AG10803 (cell line): ENCODE measurements around the gene DLX4.
A peak's percentile ranks its signal among the peaks of the same experiment; 100 is the strongest.

Source experiments
- DNase-seq: peaks from one replicate; pipeline ENCODE4 v3.0.0; 2010; ENCODE audit warnings: low read depth
- H3K4me3 ChIP-seq: 2 replicates; pipeline ENCODE4 v1.5.1; 2011; ENCODE audit warnings: mild to moderate bottlenecking, low read length, control low read depth
- TF ChIP-seq, protein P1 (sequence below): conservative IDR thresholded peaks from 2 replicates; pipeline ENCODE4 v1.5.1; 2011; ENCODE audit warnings: mild to moderate bottlenecking, low read length, control low read depth, inconsistent platforms

Gene DLX4

DNA sequence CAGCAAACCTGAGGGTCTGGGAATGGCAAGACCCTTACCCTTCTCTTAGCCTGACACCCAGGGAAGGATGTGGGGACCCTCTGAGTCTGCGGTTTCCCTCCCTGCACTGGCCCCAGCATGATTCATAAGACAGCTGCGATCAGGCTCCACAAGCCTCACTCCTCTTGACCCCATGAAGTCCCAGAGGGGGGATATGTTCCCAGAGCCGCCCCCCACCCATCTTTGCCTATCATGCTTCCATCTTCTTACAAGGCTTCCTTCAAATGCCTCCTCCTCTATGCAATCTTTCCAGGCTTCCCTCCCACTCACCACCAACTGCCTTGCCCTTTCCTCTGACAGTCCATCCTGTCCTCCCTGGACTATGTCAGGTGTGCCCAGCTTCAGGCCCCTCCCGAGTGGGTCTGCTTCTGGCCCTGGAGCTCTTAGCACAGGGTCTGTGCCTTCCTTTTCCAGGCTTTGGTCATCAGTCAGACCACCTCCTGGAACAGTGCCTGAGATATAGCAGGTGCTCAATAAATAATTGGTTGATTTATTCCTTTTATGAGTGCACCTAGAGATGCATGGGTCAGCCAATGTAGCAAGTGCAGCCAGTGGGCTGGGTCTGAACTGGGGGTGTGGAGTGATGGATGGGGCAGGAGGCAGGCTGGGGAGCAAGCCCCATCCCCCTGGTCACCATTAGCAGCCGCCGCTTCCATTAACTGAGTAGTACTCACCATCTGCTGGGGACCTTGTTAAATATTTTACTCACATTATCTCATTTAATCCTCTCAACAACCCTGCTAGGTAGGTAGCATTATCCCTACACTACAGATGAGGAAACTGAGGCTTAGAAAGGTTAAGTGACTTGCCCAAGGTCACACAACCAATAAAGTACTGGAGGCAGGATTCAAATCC, 17.7 kb downstream of the DLX4 start:
- TF ChIP-seq, protein P1, sequence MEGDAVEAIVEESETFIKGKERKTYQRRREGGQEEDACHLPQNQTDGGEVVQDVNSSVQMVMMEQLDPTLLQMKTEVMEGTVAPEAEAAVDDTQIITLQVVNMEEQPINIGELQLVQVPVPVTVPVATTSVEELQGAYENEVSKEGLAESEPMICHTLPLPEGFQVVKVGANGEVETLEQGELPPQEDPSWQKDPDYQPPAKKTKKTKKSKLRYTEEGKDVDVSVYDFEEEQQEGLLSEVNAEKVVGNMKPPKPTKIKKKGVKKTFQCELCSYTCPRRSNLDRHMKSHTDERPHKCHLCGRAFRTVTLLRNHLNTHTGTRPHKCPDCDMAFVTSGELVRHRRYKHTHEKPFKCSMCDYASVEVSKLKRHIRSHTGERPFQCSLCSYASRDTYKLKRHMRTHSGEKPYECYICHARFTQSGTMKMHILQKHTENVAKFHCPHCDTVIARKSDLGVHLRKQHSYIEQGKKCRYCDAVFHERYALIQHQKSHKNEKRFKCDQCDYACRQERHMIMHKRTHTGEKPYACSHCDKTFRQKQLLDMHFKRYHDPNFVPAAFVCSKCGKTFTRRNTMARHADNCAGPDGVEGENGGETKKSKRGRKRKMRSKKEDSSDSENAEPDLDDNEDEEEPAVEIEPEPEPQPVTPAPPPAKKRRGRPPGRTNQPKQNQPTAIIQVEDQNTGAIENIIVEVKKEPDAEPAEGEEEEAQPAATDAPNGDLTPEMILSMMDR: no peak
- no peak overlapping the region for H3K4me3 ChIP-seq
- DNase-seq: no peak

DNA sequence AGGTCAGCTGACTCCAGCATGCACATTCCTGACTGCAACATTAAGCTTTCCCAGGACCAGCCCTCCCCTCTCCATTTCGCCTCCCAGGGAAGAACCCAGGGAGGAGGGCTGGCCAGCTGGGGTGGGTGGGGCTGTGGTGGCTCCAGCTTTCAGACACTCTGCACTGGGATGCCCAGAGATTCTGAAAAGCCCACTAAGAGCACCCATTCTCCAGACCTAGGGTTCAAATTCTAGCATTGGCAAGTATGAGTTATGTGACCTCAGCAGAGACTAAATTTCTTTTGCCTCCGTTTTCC, 18.2 kb downstream of the DLX4 start:
- no peak overlapping the region for H3K4me3 ChIP-seq
- no peak for DNase-seq

DNA sequence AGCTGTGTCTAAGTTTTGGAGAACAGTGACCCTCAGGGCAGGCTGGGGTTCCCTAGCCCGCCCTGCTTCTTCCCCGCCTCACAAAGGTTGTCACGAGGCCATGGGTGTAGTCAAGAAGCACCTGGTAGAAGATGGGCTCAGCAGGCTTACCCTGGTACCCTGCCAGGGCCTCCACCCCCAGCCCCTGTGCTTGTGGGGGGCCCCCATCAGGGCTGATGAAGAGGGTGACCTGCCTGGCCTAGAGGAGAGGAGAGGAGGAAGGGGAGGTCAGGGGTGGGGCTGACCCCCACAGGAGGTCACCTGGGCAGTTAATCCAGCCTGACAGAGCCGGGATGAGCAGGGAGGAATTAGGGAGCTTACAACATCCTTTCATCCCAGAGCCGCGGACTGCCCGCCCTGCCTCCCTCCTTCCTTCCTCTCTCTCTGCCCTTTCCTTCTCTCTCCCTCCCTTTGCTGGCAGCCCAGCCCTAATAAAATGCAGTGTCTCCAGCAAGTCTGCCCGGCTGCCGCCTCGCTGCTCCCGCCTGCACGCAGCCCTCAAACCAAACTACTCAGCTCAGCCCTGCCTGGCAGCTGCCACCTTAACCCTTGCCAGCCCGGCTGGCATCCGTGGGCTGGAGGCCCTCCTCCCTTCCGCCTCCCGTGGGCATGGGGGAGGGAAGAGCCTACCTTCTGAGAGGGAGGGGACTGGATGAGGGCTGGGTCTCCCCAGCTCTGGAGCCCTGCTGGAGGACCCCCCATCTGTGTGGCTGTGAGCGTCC, 18.9 kb downstream of the DLX4 start:
- peak; percentile 36 for DNase-seq
- no peak overlapping the region for H3K4me3 ChIP-seq
- TF ChIP-seq, protein P1: no peak

More for the DNA sequence above, 18.2 kb downstream of the DLX4 start:
- TF ChIP-seq, protein P1: no peak

DNA sequence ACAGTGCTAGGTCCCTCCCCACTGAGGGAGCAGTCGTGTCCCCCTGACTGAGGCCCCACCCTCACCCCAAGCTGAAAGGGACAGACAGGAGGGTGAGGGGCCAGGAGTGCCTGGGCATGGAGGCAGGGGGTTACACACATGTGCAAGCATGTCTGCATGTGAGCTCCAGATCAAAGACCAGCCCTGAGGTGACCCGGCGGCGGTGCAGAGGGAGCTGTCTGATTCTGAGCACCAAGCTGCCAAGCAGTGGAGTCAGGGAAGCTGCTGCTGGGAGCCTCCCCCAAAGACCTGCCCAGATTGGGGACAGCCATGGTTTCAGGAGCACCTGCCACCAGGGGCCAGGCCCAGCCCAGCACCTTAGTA, 20.5 kb downstream of the DLX4 start:
- TF ChIP-seq, protein P1: no peak
- DNase-seq: no peak

DNA sequence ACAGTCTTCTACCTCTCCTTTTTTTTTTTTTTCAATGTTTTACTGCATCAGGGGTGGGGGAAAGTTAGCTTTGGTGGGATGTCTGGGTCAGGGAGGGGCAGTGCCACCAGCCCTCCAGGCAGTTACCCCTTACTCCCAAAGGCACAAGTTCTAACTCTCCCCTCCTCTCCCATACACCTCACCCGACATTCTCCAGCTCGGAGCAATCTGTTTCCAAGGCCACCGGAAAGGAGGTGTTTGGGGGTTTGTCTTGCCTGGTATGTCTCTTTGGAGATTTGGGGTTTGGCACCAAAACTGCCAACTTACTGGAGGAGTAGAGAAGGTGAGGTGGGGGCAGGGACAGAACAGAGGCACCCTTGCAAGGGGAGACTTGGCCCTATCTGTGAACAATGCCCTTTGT, 21.3 kb downstream of the DLX4 start:
- TF ChIP-seq, protein P1: no peak
- no peak overlapping the region for H3K4me3 ChIP-seq
- no peak for DNase-seq

More for the DNA sequence above, 20.5 kb downstream of the DLX4 start:
- H3K4me3 ChIP-seq: no peak overlapping the region

DNA sequence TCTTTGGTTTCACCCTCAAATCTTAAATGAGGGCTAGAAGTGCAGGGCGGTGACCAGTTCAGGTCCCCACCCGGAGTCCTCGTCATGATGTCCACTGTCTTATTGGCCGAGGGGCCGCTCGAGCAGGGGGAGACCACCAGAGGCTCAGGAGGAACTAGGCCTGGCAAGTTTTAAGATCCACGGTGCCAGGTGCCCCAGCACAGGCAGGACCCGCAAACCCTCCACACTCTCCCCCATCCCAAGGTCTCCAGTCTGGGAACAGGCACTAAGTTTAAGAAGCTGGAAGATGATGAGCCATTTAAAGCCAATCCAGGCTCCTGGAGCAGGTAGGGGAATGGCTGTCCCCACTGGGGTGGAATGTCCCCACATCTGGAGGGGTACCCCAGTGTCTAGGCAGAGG, 21.9 kb downstream of the DLX4 start:
- DNase-seq: no peak

More for the DNA sequence above, 21.9 kb downstream of the DLX4 start:
- H3K4me3 ChIP-seq: no peak overlapping the region
- TF ChIP-seq, protein P1: no peak
